Choroid plexus epithelial cell (primary cell): Measurements from ENCODE around the gene RBM43.
"Not testable (repeated sequence)": the region's sequence is repeated elsewhere in the genome, so short reads cannot be mapped to it uniquely, and the experiment has no call there.

Source experiments
- DNase-seq: peaks from one replicate; pipeline ENCODE4 v3.0.0-alpha.2; 2010; ENCODE audit warnings: low read depth
- H3K4me3 ChIP-seq: 2 replicates; pipeline ENCODE4 v1.5.1; 2011; ENCODE audit warnings: low read depth, mild to moderate bottlenecking, control low read depth, low read length, moderate library complexity
- TF ChIP-seq, protein P1 (sequence below): conservative IDR thresholded peaks from 2 replicates; pipeline ENCODE4 v1.5.1; 2011; ENCODE audit warnings: low read depth, mild to moderate bottlenecking, control low read depth, inconsistent platforms, low read length, moderate library complexity

RBM43 gene

GRCh38 chr2:151240433-151240832, 21.2 kb downstream of the RBM43 start:
- TF ChIP-seq, protein P1, sequence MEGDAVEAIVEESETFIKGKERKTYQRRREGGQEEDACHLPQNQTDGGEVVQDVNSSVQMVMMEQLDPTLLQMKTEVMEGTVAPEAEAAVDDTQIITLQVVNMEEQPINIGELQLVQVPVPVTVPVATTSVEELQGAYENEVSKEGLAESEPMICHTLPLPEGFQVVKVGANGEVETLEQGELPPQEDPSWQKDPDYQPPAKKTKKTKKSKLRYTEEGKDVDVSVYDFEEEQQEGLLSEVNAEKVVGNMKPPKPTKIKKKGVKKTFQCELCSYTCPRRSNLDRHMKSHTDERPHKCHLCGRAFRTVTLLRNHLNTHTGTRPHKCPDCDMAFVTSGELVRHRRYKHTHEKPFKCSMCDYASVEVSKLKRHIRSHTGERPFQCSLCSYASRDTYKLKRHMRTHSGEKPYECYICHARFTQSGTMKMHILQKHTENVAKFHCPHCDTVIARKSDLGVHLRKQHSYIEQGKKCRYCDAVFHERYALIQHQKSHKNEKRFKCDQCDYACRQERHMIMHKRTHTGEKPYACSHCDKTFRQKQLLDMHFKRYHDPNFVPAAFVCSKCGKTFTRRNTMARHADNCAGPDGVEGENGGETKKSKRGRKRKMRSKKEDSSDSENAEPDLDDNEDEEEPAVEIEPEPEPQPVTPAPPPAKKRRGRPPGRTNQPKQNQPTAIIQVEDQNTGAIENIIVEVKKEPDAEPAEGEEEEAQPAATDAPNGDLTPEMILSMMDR, result no peak
- DNase-seq, result no peak

GRCh38 chr2:151239624-151240023, 22.0 kb downstream of the RBM43 start:
- TF ChIP-seq, protein P1, result no peak
- DNase-seq, result no peak
- H3K4me3 ChIP-seq, result no peak overlapping the region

More at GRCh38 chr2:151240433-151240832, 21.2 kb downstream of the RBM43 start:
- no peak overlapping the region for H3K4me3 ChIP-seq

GRCh38 chr2:151238527-151239487, 22.9 kb downstream of the RBM43 start:
- TF ChIP-seq, protein P1, result peak; percentile 83
- peak; percentile 93 for DNase-seq
- H3K4me3 ChIP-seq, result no peak overlapping the region

DNA sequence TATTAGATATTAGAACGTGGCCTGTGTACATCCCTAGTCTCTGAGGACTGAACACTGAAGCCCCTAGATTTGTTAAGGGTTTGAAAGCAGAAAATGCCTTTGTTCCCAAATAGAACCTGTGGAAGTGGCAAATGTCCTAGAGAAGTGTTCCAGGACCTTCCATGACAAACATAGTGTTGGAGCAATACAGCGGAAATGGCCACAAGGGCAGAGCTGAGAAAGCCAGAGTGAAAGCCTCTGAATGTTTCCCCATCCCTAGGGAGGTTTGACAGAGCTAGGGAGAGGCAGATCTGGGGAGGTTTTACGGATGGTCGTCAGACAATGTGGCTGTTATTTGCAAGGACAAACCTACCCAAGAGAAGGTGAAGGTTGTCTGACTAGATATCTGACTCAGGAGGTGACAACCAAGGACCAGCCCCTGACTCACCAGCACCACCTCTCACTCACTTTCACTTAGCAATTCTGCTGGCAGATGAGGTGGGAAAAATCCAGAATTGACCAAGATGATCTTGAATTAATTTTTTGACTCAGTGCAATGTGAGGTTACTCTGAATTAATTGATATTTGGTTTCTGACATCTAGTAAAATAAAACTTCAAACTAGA, 24.1 kb downstream of the RBM43 start:
- TF ChIP-seq, protein P1, result no peak
- DNase-seq, result peak; percentile 13
- H3K4me3 ChIP-seq, result no peak overlapping the region

- not testable (repeated sequence) for DNase-seq, H3K4me3 ChIP-seq
Measured at GRCh38 chr2:151233760-151234159, 27.9 kb downstream of the RBM43 start.

GRCh38 chr2:151233288-151233687, 28.4 kb downstream of the RBM43 start:
- not testable (repeated sequence) for DNase-seq

DNA sequence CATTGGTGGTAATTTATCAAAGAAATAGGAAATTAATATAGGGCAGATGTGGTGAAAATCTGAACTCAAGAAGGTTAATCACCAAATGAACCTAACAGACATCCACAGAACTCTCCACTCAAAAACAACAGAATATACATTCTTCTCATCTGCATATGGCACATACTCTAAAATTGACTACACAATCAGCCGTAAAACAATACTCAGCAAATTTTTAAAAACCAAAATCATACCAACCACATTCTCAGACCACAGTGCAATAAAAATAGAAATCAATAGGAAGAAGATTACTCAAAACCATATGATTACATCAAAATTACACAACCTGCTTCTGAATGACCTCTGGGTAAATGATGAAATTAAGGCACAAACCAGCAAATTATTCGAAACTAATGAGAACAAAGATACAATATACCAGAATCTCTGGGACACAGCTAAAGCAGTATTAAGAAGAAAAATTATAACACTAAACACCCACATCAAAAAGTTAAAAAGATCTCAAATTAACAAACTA, 31.0 kb downstream of the RBM43 start:
- DNase-seq, result peak; percentile 10
- H3K4me3 ChIP-seq, result no peak overlapping the region

More at GRCh38 chr2:151233288-151233687, 28.4 kb downstream of the RBM43 start:
- H3K4me3 ChIP-seq, result not testable (repeated sequence)

More for the DNA sequence above, 31.0 kb downstream of the RBM43 start:
- TF ChIP-seq, protein P1, result no peak
